Pancreas (tissue), 10 donors: Measurements from ENCODE around the gene DDO. TPM values are rescaled to one million over a fixed set of nuclear protein-coding genes. Genes with fewer than 3 reads are reported as not detected.
"Not testable (repeated sequence)": the region's sequence is repeated elsewhere in the genome, so short reads cannot be mapped to it uniquely, and the experiment has no call there.

ENCODE experiments used
- ATAC-seq, 4 donors: fragments of 200-7000 bp; cut with Tn5 transposase; one replicate each; pipeline versions ENCODE4 v1.8.0 to v1.9.1; 2020; ENCODE audit warnings: mild to moderate bottlenecking in 4 of 4, moderate library complexity in 4 of 4
- DNase-seq, 6 donors: peaks; one replicate each; pipeline ENCODE4 v3.0.0-alpha.2; 2020
- FAIRE-seq: peaks from 2 replicates; lab custom pipeline; 2012; peaks lifted over from hg19 to GRCh38; lab: Jason Lieb, UNC
- H3K27ac ChIP-seq, 4 donors: fragments of 200-600 bp; sonication (generic); 1 replicate in 3 of 4; 2 replicates in 1 of 4; pipeline versions ENCODE4 v1.5.0 to v1.8.0; 2020
- H3K27me3 ChIP-seq, 4 donors: fragments of 200-600 bp; one replicate each; pipeline ENCODE4 v1.8.0; 2021
- H3K36me3 ChIP-seq, 3 donors: fragments of 200-600 bp; sonication (generic) in 1 of 3; one replicate each; pipeline versions ENCODE4 v1.5.0 to v1.8.0; 2020 to 2021
- H3K4me1 ChIP-seq, 3 donors: fragments of 200-600 bp; one replicate each; pipeline ENCODE4 v1.8.0; 2021
- H3K4me3 ChIP-seq, 4 donors: fragments of 200-600 bp; sonication (generic) in 2 of 4; one replicate each; pipeline versions ENCODE4 v1.5.0 to v1.8.0; 2020 to 2021
- H3K9me3 ChIP-seq, 4 donors: fragments of 200-600 bp; one replicate each; pipeline ENCODE4 v1.8.0; 2021
- CTCF ChIP-seq, 4 donors: fragments of 200-600 bp; sonication (generic) in 3 of 4; IDR thresholded peaks; one replicate each; pipeline versions ENCODE4 v1.5.0 to v1.8.0; 2021; ENCODE audit warnings: antibody characterized with exemption in 4 of 4
- WGBS, 2 donors: extraction: QIAGEN DNeasy Blood & Tissue Kit; methylation state at CpG; one replicate each; pipeline ENCODE4 v1.1.7; 2013; 5-methylcytosine and 5-hydroxymethylcytosine counted together
- intact Hi-C, 3 donors: fragments of 100-400 bp; cut with DNase I; formaldehyde crosslinking; loops; one replicate each; pipeline versions ENCODE4 v1.11.1 to v1.14.2; 2022
- polyA plus RNA-seq, 2 donors: library from polyadenylated mRNA; stranded (reverse); fragments of 200-250 nt; gene quantifications; one replicate each; pipeline ENCODE4 v1.2.3, GENCODE V29; 2013
- total RNA-seq, 6 donors: library from RNA; stranded (reverse); fragmentation: NEBNext Ultra II Directional in 4 of 6; extraction: Animal tissue kit (Norgen Biotek cat#: 25700) in 4 of 6; gene quantifications; one replicate each; pipeline versions ENCODE4 v1.2.1 to v1.2.4, GENCODE V29; 2021 to 2023
- donor health status: healthy with polysubstance abuse.
- donor health status: DM: no; HTN: no; CAD: no; lungs with moderate emphysema.
- donor health status: DM: no; HTN: no; CAD: no.
- donor health status: control.
- donor health status: control.
- donor health status: Bipolar disorder and iron deficiency.
- donor health status: DM: yes; HTN: yes; CAD: no.
- donor health status: DM: no; HTN: no; CAD: no.
- donor health status: DM: no; HTN: no; CAD: no.
- donor health status: DM: yes; HTN: yes; CAD: no.

DDO gene
- total and polyA plus RNA-seq, 8 donors = 1.0 to 3.8 (median 1.4) TPM

- Histone ChIP-seq H3K4me3 (no peak overlapping the region), H3K4me1 (no peaks in the 10 kb centered on the region), H3K36me3 (no peaks in the 10 kb centered on the region), H3K27me3 (no peaks in the 10 kb centered on the region), H3K27ac (no peak overlapping the region), H3K9me3 (no peaks in the 10 kb centered on the region)
- 99 to 100% methylated on average over 1 of the region's 1 CpG for WGBS, 2 donors
- ATAC-seq (no peak), FAIRE-seq (no peak), DNase-seq (no peak)
- no peak for TF ChIP-seq CTCF (IDR thresholded peaks at IDR 0.05)
- intact Hi-C loops = no loop called here
Measured at GRCh38 chr6:110458476-110458875, 43.1 kb upstream of the DDO start.

GRCh38 chr6:110457567-110458175, 42.3 kb upstream of the DDO start:
- not testable (repeated sequence) for H3K27ac ChIP-seq, FAIRE-seq

GRCh38 chr6:110456694-110457093, 41.3 kb upstream of the DDO start:
- 83 to 91% methylated on average over 3 of the region's 3 CpGs for WGBS, 2 donors
- no peak for FAIRE-seq
- TF ChIP-seq CTCF (IDR thresholded peaks at IDR 0.05) = no peak
- DNase-seq = no peak
- Histone ChIP-seq H3K27ac (no peak overlapping the region), H3K36me3 (no peaks in the 10 kb centered on the region), H3K9me3 (no peaks in the 10 kb centered on the region), H3K4me3 (no peak overlapping the region), H3K27me3 (no peaks in the 10 kb centered on the region), H3K4me1 (no peaks in the 10 kb centered on the region)
- intact Hi-C loops = no loop called here
- ATAC-seq = no peak

More at GRCh38 chr6:110457567-110458175, 42.3 kb upstream of the DDO start:
- H3K4me1 ChIP-seq, H3K27me3 ChIP-seq, intact Hi-C loops, H3K36me3 ChIP-seq, H3K9me3 ChIP-seq, H3K4me3 ChIP-seq: not testable (repeated sequence)
- peak; percentile 35 to 67 (median 50) for DNase-seq
- peak in 2 of 4 donors; percentile 16 to 24 for TF ChIP-seq CTCF (IDR thresholded peaks at IDR 0.05)
- ATAC-seq = peak in 3 of 4 donors; percentile 56 to 65 (median 58)
- WGBS, 2 donors = 56 to 66% methylated on average over 8 of the region's 8 CpGs

- FAIRE-seq = no peak
- intact Hi-C loops = no loop called here
Measured at GRCh38 chr6:110449541-110449895, 34.1 kb upstream of the DDO start.

More at GRCh38 chr6:110449541-110449895, 34.1 kb upstream of the DDO start:
- no peak for TF ChIP-seq CTCF (IDR thresholded peaks at IDR 0.05)
- Histone ChIP-seq H3K9me3 (no peaks in the 10 kb centered on the region), H3K27ac (no peak overlapping the region), H3K27me3 (no peaks in the 10 kb centered on the region), H3K4me1 (no peaks in the 10 kb centered on the region), H3K4me3 (no peak overlapping the region), H3K36me3 (no peaks in the 10 kb centered on the region)
- 74 to 75% methylated on average over 4 of the region's 4 CpGs for whole genome bisulfite sequencing, 2 donors
- DNase-seq (no peak), ATAC-seq (no peak)
